Astrocyte (in vitro differentiated cells and primary cell): ENCODE measurements around the gene MICAL2. TPM values are rescaled to one million over a fixed set of nuclear protein-coding genes. Genes with fewer than 3 reads are reported as not detected.
A peak's percentile ranks its signal among the peaks of the same experiment; 100 is the strongest.

Source experiments
- DNase-seq: peaks from one replicate; pipeline ENCODE4 v3.0.0-alpha.2; 2010; ENCODE audit warnings: low read depth
- FAIRE-seq: peaks from 2 replicates; lab custom pipeline; 2011; peaks lifted over from hg19 to GRCh38; lab: Jason Lieb, UNC
- H2AFZ ChIP-seq: 2 replicates; pipeline ENCODE4 v1.6.0; 2012; ENCODE audit warnings: low read depth, low read length, inconsistent platforms
- H3K27ac ChIP-seq: 2 replicates; pipeline ENCODE4 v1.5.1; 2011; ENCODE audit warnings: low read depth, low read length, inconsistent platforms
- H3K27me3 ChIP-seq: 2 replicates; pipeline ENCODE4 v1.6.0; 2011; ENCODE audit warnings: low read length, inconsistent platforms; ENCODE audit not compliant: insufficient read depth
- H3K36me3 ChIP-seq: 2 replicates; pipeline ENCODE4 v1.5.1; 2011; ENCODE audit warnings: low read length, inconsistent platforms; ENCODE audit not compliant: insufficient read depth
- H3K4me1 ChIP-seq: 2 replicates; pipeline ENCODE4 v1.5.1; 2011; ENCODE audit warnings: low read length, inconsistent platforms; ENCODE audit not compliant: insufficient read depth
- H3K4me2 ChIP-seq: 2 replicates; pipeline ENCODE4 v1.6.0; 2012; ENCODE audit warnings: low read length, inconsistent platforms
- H3K4me3 ChIP-seq: 2 replicates; pipeline ENCODE4 v1.5.1; 2011; ENCODE audit warnings: low read depth, mild to moderate bottlenecking, low read length, inconsistent platforms; ENCODE audit not compliant: insufficient read depth
- H3K79me2 ChIP-seq: 2 replicates; pipeline ENCODE4 v1.6.0; 2012; ENCODE audit warnings: mild to moderate bottlenecking, low read length, inconsistent platforms; ENCODE audit not compliant: insufficient read depth
- H3K9ac ChIP-seq: 2 replicates; pipeline ENCODE4 v1.6.0; 2012; ENCODE audit warnings: mild to moderate bottlenecking, low read length, inconsistent platforms
- H3K9me3 ChIP-seq: 2 replicates; pipeline ENCODE4 v1.5.1; 2012; ENCODE audit warnings: low read depth, mild to moderate bottlenecking, low read length, inconsistent platforms; ENCODE audit not compliant: insufficient read depth
- H4K20me1 ChIP-seq: 2 replicates; pipeline ENCODE4 v1.6.0; 2012; ENCODE audit warnings: low read length, inconsistent platforms; ENCODE audit not compliant: insufficient read depth
- H3K27ac Mint-ChIP-seq: one replicate; pipeline ENCODE4 v1.8.0; 2021; ENCODE audit warnings: mild to moderate bottlenecking, mixed read lengths; ENCODE audit not compliant: unreplicated experiment
- H3K27me3 Mint-ChIP-seq: one replicate; pipeline ENCODE4 v1.8.0; 2021; ENCODE audit warnings: low read depth, mixed read lengths; ENCODE audit not compliant: unreplicated experiment
- H3K36me3 Mint-ChIP-seq: one replicate; pipeline ENCODE4 v1.8.0; 2021; ENCODE audit warnings: low read depth, mixed read lengths; ENCODE audit not compliant: unreplicated experiment
- H3K4me1 Mint-ChIP-seq: one replicate; pipeline ENCODE4 v1.8.0; 2021; ENCODE audit warnings: low read depth, mixed read lengths; ENCODE audit not compliant: unreplicated experiment
- H3K4me3 Mint-ChIP-seq: one replicate; pipeline ENCODE4 v1.8.0; 2021; ENCODE audit warnings: mild to moderate bottlenecking, moderate library complexity, mixed read lengths; ENCODE audit not compliant: unreplicated experiment
- H3K9me3 Mint-ChIP-seq: one replicate; pipeline ENCODE4 v1.8.0; 2021; ENCODE audit warnings: mild to moderate bottlenecking, mixed read lengths; ENCODE audit not compliant: unreplicated experiment
- EZH2 ChIP-seq: IDR thresholded peaks from 2 replicates; pipeline ENCODE4 v1.6.1; 2012; ENCODE audit warnings: mild to moderate bottlenecking, low read length, inconsistent platforms; ENCODE audit not compliant: insufficient read depth
- total RNA-seq: library from RNA; stranded (reverse); gene quantifications from 2 replicates; pipeline ENCODE4 v1.2.1, GENCODE V29; 2021
- TF ChIP-seq, protein P1 (sequence below): IDR thresholded peaks from 2 replicates; pipeline ENCODE4 v1.5.1; 2011; ENCODE audit warnings: low read depth, mild to moderate bottlenecking, inconsistent platforms, low read length, moderate library complexity; ENCODE audit not compliant: insufficient read depth

MICAL2 gene
- total RNA-seq, 1 donor from 2014 or later = 357 TPM

DNA sequence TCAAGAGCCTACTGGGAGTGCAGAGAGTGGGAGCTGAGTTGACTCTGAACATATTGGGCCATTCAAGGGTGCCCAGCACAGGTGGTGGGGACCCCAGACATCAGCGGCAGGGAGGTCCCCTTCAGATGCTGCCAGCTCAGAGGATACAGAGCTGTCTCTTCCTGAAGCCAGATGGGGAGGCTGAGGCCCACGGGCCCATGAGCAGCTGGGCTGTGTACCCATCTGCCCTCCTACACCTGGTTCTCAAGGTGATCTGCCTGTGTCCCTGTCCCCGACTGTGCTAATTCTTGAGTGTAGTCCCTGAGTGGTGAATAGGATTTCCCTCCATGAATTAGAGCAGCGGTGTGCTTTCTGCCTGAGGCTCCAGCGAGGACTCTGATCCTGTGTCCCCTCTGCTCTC, 76.3 kb downstream of the MICAL2 start:
- FAIRE-seq (no peak), DNase-seq (no peak)
- Mint-ChIP-seq H3K4me1 (peaks cover 73% of the 10 kb centered on the region), H3K4me3 (no peak overlapping the region), H3K9me3 (no peaks in the 10 kb centered on the region), H3K27me3 (no peaks in the 10 kb centered on the region), H3K27ac (peak overlapping the region; percentile 88), H3K36me3 (peaks cover 39% of the 10 kb centered on the region)
- Histone ChIP-seq H4K20me1 (no peaks in the 10 kb centered on the region), H3K4me3 (no peak overlapping the region), H3K79me2 (peaks cover 83% of the 10 kb centered on the region), H3K27ac (peak overlapping the region; percentile 86), H3K36me3 (peaks cover 37% of the 10 kb centered on the region), H3K27me3 (no peaks in the 10 kb centered on the region), H2AFZ (no peak overlapping the region), H3K9me3 (no peaks in the 10 kb centered on the region), H3K9ac (peak overlapping the region; percentile 72), H3K4me2 (peak overlapping the region; percentile 14), H3K4me1 (peaks cover 56% of the 10 kb centered on the region)
- TF ChIP-seq, protein P1, sequence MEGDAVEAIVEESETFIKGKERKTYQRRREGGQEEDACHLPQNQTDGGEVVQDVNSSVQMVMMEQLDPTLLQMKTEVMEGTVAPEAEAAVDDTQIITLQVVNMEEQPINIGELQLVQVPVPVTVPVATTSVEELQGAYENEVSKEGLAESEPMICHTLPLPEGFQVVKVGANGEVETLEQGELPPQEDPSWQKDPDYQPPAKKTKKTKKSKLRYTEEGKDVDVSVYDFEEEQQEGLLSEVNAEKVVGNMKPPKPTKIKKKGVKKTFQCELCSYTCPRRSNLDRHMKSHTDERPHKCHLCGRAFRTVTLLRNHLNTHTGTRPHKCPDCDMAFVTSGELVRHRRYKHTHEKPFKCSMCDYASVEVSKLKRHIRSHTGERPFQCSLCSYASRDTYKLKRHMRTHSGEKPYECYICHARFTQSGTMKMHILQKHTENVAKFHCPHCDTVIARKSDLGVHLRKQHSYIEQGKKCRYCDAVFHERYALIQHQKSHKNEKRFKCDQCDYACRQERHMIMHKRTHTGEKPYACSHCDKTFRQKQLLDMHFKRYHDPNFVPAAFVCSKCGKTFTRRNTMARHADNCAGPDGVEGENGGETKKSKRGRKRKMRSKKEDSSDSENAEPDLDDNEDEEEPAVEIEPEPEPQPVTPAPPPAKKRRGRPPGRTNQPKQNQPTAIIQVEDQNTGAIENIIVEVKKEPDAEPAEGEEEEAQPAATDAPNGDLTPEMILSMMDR = no peak
- TF ChIP-seq EZH2 = no peak

DNA sequence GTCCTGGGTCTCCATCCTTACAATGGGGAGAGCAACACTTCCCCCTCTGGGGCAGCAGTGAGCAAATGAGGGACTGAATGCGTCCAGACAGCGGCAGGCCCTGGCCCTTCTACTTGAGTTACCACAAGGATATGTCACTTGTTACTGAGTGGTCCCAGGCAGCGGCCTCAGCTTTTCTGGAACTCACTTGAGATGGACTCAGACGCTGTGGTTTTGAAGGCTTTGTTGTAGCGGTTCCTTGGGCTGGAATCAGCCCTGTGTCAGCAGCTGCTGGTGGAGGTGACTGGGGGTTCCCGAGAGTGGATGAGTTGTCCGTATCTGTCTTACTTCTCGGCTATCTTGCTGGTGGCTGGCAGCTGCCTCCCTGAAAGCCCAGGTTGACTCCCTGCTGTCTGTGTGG, 77.0 kb downstream of the MICAL2 start:
- Histone ChIP-seq H3K27ac (peak overlapping the region; percentile 86), H3K79me2 (peaks cover 86% of the 10 kb centered on the region), H3K4me1 (peaks cover 49% of the 10 kb centered on the region), H3K4me2 (peak overlapping the region; percentile 21), H2AFZ (no peak overlapping the region), H3K9me3 (no peaks in the 10 kb centered on the region), H3K36me3 (peaks cover 37% of the 10 kb centered on the region), H3K27me3 (no peaks in the 10 kb centered on the region), H3K4me3 (no peak overlapping the region), H4K20me1 (no peaks in the 10 kb centered on the region), H3K9ac (peak overlapping the region; percentile 72)
- no peak for TF ChIP-seq EZH2
- TF ChIP-seq, protein P1 = no peak
- H3K36me3 Mint-ChIP-seq = peaks cover 40% of the 10 kb centered on the region
- H3K27me3 Mint-ChIP-seq = no peaks in the 10 kb centered on the region
- no peak for FAIRE-seq
- no peaks in the 10 kb centered on the region for H3K9me3 Mint-ChIP-seq
- peaks cover 68% of the 10 kb centered on the region for H3K4me1 Mint-ChIP-seq
- H3K27ac Mint-ChIP-seq = peak overlapping the region; percentile 88
- peak; percentile 91 for DNase-seq
- no peak overlapping the region for H3K4me3 Mint-ChIP-seq

DNA sequence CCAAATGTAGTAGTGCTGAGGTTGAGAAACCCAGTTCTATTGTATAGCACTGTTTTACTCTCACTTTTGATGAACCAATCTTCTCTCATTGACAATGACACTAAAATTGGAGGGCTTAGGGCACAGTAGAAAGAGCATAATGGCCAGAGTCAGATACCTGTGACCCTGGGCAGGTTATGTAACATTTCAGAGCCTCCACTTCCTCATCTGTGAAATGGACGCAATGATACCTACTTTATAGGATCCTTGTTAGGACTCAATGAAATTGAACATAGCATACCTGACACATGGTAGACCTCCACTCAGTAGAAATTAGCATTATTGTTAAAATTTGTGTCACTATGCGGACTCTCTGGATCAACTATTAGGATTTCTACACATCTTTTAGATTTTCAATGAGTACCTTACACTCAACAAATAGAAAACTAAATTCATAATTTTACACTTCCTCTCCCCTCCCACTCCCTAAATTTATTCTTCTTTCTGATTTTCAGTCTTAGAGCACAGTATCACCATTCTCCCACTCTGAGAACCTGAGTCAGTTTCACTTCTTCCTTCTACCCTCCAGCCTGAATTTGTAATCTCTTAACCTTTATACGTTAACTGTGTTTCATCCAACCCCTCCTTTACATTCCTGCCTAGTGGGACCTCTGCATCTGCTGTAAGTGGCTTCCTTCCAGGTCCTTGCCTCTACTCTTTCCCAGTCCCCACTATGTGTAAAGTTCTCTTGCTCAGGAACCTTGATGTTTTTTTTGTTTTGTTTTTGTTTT, 78.3 kb downstream of the MICAL2 start:
- Histone ChIP-seq H3K4me2 (no peak overlapping the region), H3K4me3 (no peak overlapping the region), H3K27ac (peak overlapping the region; percentile 86), H4K20me1 (no peaks in the 10 kb centered on the region), H3K27me3 (no peaks in the 10 kb centered on the region), H3K9me3 (no peaks in the 10 kb centered on the region), H3K9ac (peak overlapping the region; percentile 7), H3K4me1 (peaks cover 36% of the 10 kb centered on the region), H3K36me3 (peaks cover 49% of the 10 kb centered on the region), H3K79me2 (peaks cover 94% of the 10 kb centered on the region), H2AFZ (no peak overlapping the region)
- H3K4me1 Mint-ChIP-seq = peaks cover 59% of the 10 kb centered on the region
- H3K27ac Mint-ChIP-seq = peak overlapping the region; percentile 88
- TF ChIP-seq, protein P1 = no peak
- TF ChIP-seq EZH2 = no peak
- no peaks in the 10 kb centered on the region for H3K9me3 Mint-ChIP-seq
- H3K27me3 Mint-ChIP-seq = no peaks in the 10 kb centered on the region
- peaks cover 41% of the 10 kb centered on the region for H3K36me3 Mint-ChIP-seq
- no peak overlapping the region for H3K4me3 Mint-ChIP-seq
- DNase-seq (no peak), FAIRE-seq (no peak)
